Stimulated activated memory B cell treated with anti-CD40 and anti-IgM and Interleukin-4, amounts not matched to agents 10 μg/mL and 1 μg/mL and 100 μg/mL, for 72 hours (primary cell): ENCODE data around the gene ADAMTSL2.

ENCODE experiments used
- ATAC-seq: fragments of 150-1000 bp; cut with Tn5 transposase; 2 replicates; pipeline ENCODE4 v1.10.0; 2021
- H3K27ac Mint-ChIP-seq: one replicate; pipeline ENCODE4 v1.8.0; 2022; ENCODE audit warnings: mild to moderate bottlenecking, mixed read lengths
- H3K27me3 Mint-ChIP-seq: one replicate; pipeline ENCODE4 v1.8.0; 2022; ENCODE audit warnings: mixed read lengths
- H3K36me3 Mint-ChIP-seq: one replicate; pipeline ENCODE4 v1.8.0; 2022; ENCODE audit warnings: mixed read lengths
- H3K4me1 Mint-ChIP-seq: one replicate; pipeline ENCODE4 v1.8.0; 2022; ENCODE audit warnings: mixed read lengths
- H3K4me3 Mint-ChIP-seq: one replicate; pipeline ENCODE4 v1.8.0; 2022; ENCODE audit warnings: mild to moderate bottlenecking, moderate library complexity, mixed read lengths
- H3K9me3 Mint-ChIP-seq: one replicate; pipeline ENCODE4 v1.8.0; 2022; ENCODE audit warnings: mixed read lengths

Gene ADAMTSL2

DNA sequence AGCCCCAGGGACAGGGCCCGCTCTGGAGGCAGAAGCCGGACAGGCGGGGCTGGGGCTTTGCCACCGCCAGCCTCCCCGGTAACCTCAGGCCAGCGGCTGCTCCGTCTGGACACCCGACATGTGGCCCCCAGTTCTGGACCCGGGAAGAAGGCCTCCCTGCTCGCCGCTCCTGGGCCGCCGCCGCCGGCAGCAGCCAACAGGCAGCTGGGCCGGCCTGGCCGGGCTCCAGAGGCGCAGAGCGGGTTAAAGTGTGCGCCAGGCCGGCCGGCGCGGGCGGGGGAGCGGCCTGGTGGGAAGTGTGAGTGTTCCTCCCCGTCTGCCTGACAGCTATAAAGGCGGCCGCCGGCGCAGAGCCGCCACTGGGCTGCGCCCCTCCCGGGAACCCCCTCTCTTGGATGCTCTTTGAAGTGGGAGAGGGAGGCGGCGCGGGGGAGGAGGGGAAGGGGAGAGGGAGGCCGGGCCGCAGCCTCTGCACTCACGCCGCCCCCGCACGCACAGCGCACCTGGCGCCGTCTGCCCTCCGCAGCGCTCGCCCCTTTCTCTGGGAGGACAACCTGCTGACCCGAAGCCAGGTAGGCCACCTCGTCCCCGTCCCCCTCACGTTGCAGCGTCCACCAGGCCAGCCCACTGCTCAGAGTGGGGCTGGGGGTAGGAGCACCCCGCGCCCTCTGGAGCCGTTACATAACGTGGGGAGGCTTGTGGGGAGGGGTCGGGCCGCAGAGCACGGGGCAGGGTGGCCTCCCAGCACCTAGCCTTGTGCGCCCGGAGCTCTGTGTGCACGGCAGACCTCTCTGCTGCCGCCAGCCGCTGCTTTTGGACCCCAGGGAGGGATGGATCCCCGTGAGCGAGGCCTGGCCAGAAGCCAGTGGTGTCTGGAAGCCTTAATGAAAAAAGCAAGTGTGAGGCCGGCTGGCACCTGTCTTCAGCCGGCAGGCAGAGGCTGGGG, at the start of gene ADAMTSL2:
ADAMTSL2 (plus strand) TSS at position 359 of the 946 bp plus-strand sequence. CDS start 2,009 bp downstream, outside the sequence.
- no peak within 1 kb of the TSS for H3K4me3 Mint-ChIP-seq

DNA sequence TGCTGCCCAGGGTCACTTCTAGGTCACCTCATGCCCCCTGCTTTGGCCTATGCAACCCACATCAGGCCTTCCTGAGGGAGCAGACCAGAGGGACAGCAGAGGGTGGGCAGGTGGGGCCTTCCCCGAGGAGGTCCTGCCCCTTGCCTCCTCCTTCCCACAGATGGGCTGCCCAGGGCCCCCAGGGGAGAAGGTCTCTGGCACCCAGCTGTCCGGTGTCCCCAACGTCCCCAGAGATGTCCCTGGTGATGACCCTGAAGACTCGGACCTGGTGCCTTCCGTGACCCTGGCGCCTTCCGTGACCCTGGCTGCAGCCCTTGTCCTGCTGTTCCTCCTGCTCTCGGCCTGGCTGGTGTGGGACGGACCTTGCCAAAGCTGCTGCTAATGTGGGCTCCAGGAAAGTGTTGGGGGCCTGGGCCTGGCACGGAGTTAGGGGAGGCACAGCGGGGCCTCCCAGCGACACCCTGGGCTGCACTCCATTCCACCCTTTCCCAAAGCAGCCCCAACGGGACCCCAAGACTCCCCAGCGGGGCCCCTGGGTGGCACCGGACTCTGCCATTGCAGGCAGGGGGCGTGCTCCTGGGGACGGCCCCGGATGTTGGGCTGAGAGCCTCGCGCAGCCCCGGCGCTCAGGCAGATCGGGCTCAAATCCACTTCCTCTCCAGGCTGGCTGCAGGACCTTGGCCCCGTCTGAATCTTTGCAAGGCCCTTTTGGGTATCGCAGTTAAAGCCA, 48.8 kb upstream of the ADAMTSL2 start:
- H3K9me3 Mint-ChIP-seq = no peaks in the 10 kb centered on the region
- peaks cover 16% of the 10 kb centered on the region for H3K27me3 Mint-ChIP-seq
- H3K4me3 Mint-ChIP-seq = peak overlapping the region; percentile 72
- peak overlapping the region; percentile 73 for H3K27ac Mint-ChIP-seq
- H3K36me3 Mint-ChIP-seq = no peaks in the 10 kb centered on the region
- ATAC-seq = peak; percentile 68
- H3K4me1 Mint-ChIP-seq = peaks cover 8% of the 10 kb centered on the region

More for the DNA sequence above, at the start of gene ADAMTSL2:
- Mint-ChIP-seq H3K4me1 (peaks cover 31% of the 10 kb centered on the region), H3K36me3 (no peaks in the 10 kb centered on the region), H3K9me3 (no peaks in the 10 kb centered on the region), H3K27me3 (peaks cover 85% of the 10 kb centered on the region), H3K27ac (no peak within 1 kb of the TSS)
- no peak for ATAC-seq

DNA sequence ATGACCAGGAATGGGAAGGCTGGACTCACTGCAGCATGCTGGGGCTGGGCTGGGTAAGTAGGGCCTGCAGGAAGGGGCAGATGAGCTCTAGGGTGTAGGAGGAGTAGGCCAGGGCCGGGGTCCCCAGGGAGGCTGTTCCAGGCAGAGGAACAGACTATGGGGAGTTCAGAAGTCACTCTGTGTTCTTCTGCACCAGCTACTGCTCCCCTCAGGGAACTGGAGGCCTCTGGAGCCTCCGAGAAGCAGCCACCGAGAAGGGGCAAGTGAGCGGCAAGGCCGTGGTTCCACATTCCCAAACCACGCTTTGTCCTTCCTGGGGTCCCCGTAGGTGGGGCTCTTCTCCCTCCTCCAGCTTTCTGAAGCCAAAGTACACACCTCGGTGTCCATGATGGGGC, 47.2 kb upstream of the ADAMTSL2 start:
- H3K4me3 Mint-ChIP-seq = no peak overlapping the region

DNA sequence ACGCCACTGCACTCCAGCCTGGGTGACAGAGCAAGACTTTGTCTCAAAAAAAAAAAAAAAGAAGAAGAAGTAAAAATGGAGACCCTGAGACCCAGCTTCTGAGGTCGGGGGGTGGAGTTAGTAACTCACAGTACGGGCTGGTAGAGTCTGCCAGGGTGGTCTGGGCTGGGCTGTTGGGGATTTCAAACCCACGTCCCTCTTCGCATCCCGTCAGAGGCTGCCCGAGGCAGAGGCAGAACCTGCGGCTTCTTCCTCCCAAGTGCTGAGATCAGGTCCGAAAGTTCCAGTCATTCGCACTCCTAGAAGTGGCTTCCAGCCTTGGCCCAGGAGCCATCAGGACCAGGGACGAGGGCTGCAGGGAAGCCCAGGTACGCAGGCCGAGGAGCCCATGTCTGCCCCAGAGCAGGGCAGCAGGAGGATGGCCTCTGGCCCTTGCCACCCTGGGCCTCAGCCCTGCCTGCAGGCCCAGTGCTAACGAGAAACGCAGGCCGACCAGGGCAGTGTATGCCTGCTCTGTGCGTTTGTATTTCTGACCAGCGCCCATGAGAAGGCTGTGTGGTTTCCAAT, 45.7 kb upstream of the ADAMTSL2 start:
- no peak for ATAC-seq
- Mint-ChIP-seq H3K27me3 (peaks cover 30% of the 10 kb centered on the region), H3K27ac (no peak overlapping the region), H3K4me3 (no peak overlapping the region), H3K9me3 (no peaks in the 10 kb centered on the region), H3K36me3 (no peaks in the 10 kb centered on the region), H3K4me1 (peaks cover 8% of the 10 kb centered on the region)

More for the DNA sequence above, 47.2 kb upstream of the ADAMTSL2 start:
- Mint-ChIP-seq H3K4me1 (peaks cover 8% of the 10 kb centered on the region), H3K27ac (no peak overlapping the region), H3K9me3 (no peaks in the 10 kb centered on the region), H3K27me3 (peaks cover 30% of the 10 kb centered on the region), H3K36me3 (no peaks in the 10 kb centered on the region)
- ATAC-seq = no peak

DNA sequence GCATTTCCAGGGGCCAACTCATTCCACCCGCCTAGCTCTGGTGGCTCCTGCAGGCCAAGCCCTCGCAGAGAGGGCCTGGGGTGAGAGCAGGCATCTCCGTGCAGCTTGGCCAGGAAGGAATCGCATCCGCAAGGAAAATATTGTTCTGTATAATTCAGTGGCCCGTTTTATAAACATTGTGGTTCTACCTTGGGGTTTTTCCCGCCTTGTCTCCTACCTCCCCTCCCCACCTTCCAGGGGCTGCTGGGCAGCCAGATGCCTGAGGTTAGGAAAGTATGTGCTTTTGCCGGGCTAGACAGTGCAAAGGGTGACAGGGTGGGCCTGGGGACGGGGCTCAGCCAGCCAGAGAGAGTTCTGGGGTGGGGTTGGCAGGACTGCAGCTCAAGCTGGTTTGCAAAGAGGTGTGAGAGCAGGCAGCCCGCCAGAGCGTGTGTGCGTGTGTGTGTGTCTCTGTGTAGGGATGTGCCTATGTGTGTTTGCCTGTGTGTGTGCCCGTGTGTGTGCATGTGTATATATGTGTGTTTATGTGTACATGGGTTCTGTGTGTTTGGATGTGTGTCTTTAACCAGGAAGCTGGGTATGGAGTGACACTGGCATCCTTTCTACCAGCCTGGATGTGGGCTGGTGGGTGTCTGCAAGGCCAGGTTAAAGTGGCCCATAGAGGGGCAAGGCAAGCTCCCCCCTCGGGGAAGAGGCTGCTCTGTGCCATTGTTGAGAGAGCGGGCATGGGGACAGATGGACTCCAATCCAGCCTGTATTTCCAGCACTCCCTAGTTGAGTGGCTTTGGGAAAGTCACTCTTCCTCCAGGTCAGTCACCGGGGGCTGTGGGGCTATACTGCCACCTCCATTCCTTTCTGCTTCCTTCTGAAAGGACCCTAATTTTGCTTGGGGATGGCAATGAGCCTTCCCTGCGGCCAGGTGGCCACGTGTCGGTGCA, 45.0 kb upstream of the ADAMTSL2 start:
- ATAC-seq = no peak
- Mint-ChIP-seq H3K27ac (no peak overlapping the region), H3K9me3 (no peaks in the 10 kb centered on the region), H3K36me3 (no peaks in the 10 kb centered on the region), H3K4me3 (no peak overlapping the region), H3K4me1 (peaks cover 8% of the 10 kb centered on the region), H3K27me3 (peaks cover 30% of the 10 kb centered on the region)

DNA sequence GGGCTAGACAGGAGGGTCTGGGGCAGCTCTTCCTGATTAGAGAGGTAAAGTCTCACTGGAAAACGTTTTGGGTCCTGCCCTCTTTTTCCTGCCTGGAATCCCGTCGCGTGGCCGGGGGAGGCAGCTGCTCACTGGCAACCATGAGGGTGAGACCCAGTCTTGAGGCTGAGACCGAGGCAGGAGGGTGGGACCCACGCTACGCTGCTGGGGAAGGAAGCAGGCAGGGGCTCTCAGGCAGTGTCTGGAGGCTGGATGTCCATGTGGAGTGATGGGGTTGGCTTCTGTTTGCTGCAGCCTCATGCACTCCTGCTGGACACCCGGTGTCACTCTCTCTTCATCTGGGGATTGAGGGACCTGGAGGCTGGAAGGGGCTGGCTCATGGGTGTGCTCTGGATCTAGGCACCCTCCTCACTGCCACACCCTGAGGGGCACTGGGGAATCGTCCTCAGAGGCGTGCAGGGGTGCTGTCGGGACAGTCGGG, 44.3 kb upstream of the ADAMTSL2 start:
- Mint-ChIP-seq H3K27ac (no peak overlapping the region), H3K4me1 (peaks cover 8% of the 10 kb centered on the region), H3K4me3 (no peak overlapping the region), H3K27me3 (peaks cover 30% of the 10 kb centered on the region), H3K36me3 (no peaks in the 10 kb centered on the region), H3K9me3 (no peaks in the 10 kb centered on the region)
- ATAC-seq = no peak

DNA sequence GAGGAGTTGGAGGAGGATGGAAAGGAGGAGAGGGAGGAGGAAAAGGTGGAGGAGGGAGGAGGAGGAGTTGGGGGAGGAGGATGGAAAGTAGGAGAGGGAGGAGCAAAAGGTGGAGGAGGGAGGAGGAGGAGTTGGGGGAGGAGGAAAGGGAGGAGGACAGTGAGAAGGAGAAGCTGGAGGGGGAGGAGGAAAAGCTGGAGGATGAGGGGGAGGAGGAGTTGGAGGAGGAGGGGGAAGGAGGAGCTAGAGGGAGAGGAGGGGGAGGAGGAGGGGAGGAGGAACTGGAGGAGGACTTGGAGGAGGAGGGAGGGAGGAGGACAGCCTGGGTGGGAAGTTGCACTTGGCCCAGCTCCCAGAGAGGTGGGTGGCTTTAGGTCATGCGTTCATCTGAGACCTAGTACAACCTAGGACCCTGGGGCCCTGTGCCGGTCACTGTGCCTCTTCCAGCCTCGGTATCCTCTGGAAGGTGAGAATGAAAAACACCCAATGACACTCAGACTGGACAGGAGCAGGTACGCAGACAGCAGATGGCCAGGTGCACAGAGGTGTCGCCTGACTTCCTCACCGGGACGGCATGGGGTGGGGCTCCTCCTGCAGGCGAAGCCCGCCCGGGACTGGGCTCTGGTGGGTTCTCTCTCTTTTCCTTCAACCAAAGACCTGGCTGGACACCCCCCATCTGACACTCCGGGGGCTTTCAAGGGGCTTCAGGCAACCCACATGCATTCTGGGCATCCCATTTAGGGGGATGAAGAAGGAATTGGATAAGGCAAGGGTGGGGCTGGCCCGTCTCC, 43.4 kb upstream of the ADAMTSL2 start:
- Mint-ChIP-seq H3K9me3 (no peaks in the 10 kb centered on the region), H3K27me3 (peaks cover 30% of the 10 kb centered on the region), H3K36me3 (no peaks in the 10 kb centered on the region), H3K4me1 (peaks cover 5% of the 10 kb centered on the region), H3K27ac (no peak overlapping the region), H3K4me3 (no peak overlapping the region)
- no peak for ATAC-seq

DNA sequence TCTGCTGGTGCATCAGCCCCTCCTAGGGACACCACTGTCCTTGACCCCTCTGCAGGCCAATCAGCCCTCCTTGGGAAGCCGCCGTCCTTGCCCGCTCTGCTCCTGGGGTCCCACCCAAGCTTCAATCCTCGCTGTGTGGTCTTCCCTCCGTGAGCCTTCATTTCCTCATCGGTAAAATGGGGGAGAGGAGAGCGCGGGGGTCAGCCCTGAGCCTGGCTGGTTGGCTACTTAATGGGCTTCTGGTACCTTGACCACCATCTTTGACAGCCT, 42.9 kb upstream of the ADAMTSL2 start:
- Mint-ChIP-seq H3K4me3 (no peak overlapping the region), H3K9me3 (no peaks in the 10 kb centered on the region), H3K27ac (no peak overlapping the region), H3K36me3 (no peaks in the 10 kb centered on the region), H3K27me3 (peaks cover 30% of the 10 kb centered on the region), H3K4me1 (no peaks in the 10 kb centered on the region)
- ATAC-seq = no peak

DNA sequence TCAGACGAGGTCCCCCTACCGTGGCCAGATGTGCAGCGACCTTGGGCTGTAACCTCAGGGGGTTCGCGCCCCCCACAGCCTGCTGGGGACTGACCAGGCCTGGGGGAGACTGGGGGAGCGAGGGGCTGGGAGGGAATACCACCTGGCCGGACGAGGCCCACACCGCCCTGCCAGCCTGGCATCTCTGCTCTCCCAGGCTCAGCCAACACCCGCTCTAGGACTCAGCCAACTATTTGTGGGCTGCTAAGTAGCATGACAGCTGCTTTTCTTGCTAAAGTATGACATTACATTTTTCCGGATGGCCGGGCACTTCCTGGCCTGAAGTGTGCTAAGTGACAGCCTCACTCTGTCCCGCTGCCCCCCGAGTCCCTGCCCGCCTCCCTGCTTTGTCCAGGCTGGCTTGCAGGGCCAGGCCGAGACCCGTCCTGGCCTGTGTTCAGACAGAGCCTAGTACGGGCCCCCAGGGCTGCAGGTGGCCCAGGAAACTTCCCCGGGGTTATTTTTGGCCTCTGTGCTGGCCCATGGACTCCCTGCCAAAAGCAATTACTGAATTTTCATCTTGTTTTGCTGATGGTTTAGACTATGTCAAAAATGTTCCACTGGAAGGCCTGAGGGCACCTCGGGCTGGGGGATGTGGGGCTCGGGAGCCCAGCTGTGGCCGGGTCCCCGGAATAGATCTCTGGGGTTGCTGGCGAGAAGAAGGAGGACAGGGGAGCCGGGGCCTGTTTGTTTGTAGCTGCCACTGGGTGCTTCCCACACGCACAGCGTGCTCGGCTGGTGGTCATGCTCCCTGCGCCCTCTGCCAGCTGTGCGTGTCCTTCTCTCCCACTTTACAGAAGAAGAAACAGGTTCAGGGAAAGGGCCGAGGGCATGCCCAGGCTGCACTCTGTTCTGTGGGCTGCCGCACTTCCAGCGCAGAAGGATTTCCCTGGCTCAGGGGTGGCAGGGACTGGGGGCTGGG, 42.2 kb upstream of the ADAMTSL2 start:
- Mint-ChIP-seq H3K4me3 (no peak overlapping the region), H3K27me3 (peaks cover 36% of the 10 kb centered on the region), H3K36me3 (no peaks in the 10 kb centered on the region), H3K9me3 (no peaks in the 10 kb centered on the region), H3K4me1 (no peaks in the 10 kb centered on the region), H3K27ac (no peak overlapping the region)
- ATAC-seq = no peak

DNA sequence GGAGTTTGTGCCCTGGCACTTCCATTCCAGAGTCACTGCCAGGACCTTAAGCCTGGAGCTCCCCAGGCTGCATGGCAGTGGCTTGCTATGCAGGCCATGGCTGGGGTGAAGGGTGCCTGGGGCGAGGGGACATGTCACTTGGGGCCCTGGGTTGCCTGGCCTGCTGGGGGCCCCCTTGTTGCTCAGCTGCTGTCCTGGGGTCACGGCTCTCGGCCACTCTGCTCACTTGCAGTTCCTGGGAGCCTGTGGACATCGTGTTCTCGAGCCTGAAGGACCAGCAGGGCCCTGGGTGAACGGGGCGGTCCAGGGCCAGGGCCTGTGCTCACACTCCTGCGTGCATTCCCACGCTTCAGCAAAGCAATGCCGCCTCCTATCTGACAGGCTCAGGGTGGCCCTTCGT, 41.1 kb upstream of the ADAMTSL2 start:
- no peak for ATAC-seq
- Mint-ChIP-seq H3K36me3 (no peaks in the 10 kb centered on the region), H3K27me3 (peaks cover 47% of the 10 kb centered on the region), H3K27ac (no peak overlapping the region), H3K9me3 (no peaks in the 10 kb centered on the region), H3K4me3 (no peak overlapping the region), H3K4me1 (no peaks in the 10 kb centered on the region)

DNA sequence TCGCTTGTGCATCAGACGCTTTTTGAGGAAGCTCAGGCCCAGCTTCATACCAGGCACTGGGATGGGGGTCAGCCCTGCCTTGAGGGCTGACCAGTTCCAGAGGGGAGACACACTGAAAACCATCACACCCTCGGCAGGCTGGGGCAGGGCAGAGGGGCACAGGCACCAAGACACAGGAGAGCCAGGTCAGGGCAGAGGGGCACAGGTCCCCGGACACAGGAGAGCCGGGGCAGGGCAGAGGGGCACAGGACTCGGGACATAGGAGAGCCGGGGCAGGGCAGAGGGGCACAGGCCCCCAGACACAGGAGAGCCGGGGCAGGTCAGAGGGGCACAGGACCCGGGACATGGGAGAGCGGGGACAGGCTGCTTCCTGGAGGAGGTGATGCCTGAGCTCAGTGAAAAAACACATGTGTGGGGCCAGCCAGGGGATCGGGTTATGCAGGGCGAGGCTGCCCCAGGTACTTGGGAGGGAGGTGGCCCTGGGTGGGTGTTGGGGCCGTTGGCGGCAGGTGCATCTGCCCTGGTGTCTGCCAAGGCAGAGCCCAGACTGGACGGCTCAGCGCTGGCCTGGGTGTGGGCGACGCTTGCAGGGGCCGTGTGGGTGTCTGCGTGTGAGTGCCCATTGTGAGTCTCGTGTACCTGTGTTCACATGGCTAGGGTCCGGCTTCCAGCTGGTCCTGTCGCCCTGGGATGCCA, 40.5 kb upstream of the ADAMTSL2 start:
- no peaks in the 10 kb centered on the region for H3K4me1 Mint-ChIP-seq
- peaks cover 52% of the 10 kb centered on the region for H3K27me3 Mint-ChIP-seq
- ATAC-seq = no peak
- no peaks in the 10 kb centered on the region for H3K36me3 Mint-ChIP-seq
- no peaks in the 10 kb centered on the region for H3K9me3 Mint-ChIP-seq
- no peak overlapping the region for H3K4me3 Mint-ChIP-seq
- no peak overlapping the region for H3K27ac Mint-ChIP-seq

DNA sequence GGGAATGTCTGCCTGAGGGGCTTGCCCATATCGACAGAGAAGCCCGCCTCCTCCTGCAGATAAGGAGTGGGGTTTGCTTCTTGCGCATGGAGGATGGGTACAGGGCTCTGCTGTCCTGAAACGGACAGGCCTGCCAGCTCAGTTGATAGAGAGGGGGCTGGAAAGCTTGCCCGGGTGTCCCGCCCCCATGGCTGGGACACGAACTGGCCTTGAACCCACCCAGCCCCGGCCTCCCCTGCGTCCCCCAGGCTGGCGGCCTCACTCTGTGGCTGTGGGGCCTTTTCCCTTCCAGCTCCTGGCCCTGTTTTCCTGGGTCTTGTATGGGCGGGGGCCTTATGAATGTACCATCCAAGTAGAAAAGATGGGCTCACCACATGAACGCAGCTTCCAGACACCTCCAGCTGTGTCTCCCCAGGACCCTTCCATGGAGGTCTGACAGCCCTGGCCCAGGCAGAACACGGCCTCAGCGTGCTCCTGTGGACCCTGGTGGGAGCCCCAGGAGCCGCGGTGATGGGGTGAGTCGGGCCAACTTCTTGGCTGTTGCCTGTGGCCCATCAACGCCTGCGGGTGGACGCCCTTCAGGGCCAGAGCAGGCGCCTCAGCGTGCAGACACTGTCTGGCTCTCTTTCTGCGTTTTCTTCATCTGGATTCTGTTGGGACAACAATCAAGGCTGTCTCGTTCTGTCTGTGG, 39.7 kb upstream of the ADAMTSL2 start:
- no peak overlapping the region for H3K27ac Mint-ChIP-seq
- no peaks in the 10 kb centered on the region for H3K4me1 Mint-ChIP-seq
- H3K4me3 Mint-ChIP-seq = no peak overlapping the region
- ATAC-seq = no peak
- peaks cover 45% of the 10 kb centered on the region for H3K27me3 Mint-ChIP-seq
- H3K36me3 Mint-ChIP-seq = no peaks in the 10 kb centered on the region
- no peaks in the 10 kb centered on the region for H3K9me3 Mint-ChIP-seq
